HCT116 (cell line): Measurements from ENCODE around the gene PLEKHJ1. TPM values are rescaled to one million over a fixed set of nuclear protein-coding genes. Genes with fewer than 3 reads are reported as not detected.

Experiments
- ATAC-seq: fragments of 200-7000 bp; cut with Tn5 transposase; 2 replicates; pipeline ENCODE4 v1.9.1; 2020; ENCODE audit warnings: mild to moderate bottlenecking, moderate library complexity
- BruUV-seq: library from RNA; stranded (reverse); fragments of 400-500 nt; replicated peaks from 2 replicates; lab custom pipeline; 2021; lab: Mats Ljungman, UMichigan
- CTCF ChIA-PET: fragments of 300-600 bp; sonication (Branson Sonifier 250); formaldehyde crosslinking; loops from one replicate; lab custom pipeline; 2021; ENCODE audit warnings: antibody characterized with exemption; lab: Charles Lee
- POLR2A ChIA-PET: fragments of 300-600, 350-600 bp; sonication (Branson Sonifier 250); formaldehyde crosslinking; loops from one replicate; lab custom pipeline; 2021; ENCODE audit warnings: antibody characterized with exemption; lab: Charles Lee
- RAD21 ChIA-PET, 2 experiments: fragments of 300-600 bp; sonication (Branson Sonifier 250); formaldehyde crosslinking; loops; one replicate each; lab custom pipeline; 2023; ENCODE audit warnings: low total read pairs in 2 of 2; ENCODE audit not compliant: uncharacterized antibody in 2 of 2, unreplicated experiment in 2 of 2, low non-redundant PET in 1 of 2; lab: Charles Lee
- DNase-seq: peaks from one replicate; pipeline ENCODE4 v3.0.0-alpha.2; 2010; ENCODE audit warnings: low read depth, low spot score
- H2AFZ ChIP-seq: fragments of 200-600 bp; shearing (Covaris generic), sonication (generic); 2 replicates; pipeline ENCODE4 v1.6.1; 2017; ENCODE audit warnings: low read depth, mixed run types, mixed read lengths, antibody characterized with exemption, low read length; ENCODE audit not compliant: poor library complexity, severe bottlenecking
- H3K27ac ChIP-seq: 2 replicates; pipeline ENCODE4 v1.5.1; 2012; ENCODE audit warnings: low read depth, low read length
- H3K27me3 ChIP-seq: fragments of 200-600 bp; sonication (generic); 2 replicates; pipeline ENCODE4 v1.6.1; 2016; ENCODE audit warnings: mixed run types, low read length, mixed read lengths; ENCODE audit not compliant: insufficient read depth
- H3K36me3 ChIP-seq, 2 experiments: fragments of 200-500 bp in 1 of 2; fragments of 200-600 bp in 1 of 2; sonication (Bioruptor generic) in 1 of 2; sonication (generic) in 1 of 2; 2 replicates each; pipeline versions ENCODE4 v1.5.1 to v1.6.1; 2014 to 2016; ENCODE audit warnings: low read length in 2 of 2, inconsistent platforms in 1 of 2, mixed read lengths in 1 of 2, mixed run types in 1 of 2; ENCODE audit not compliant: insufficient read depth in 2 of 2, control insufficient read depth in 1 of 2
- H3K4me1 ChIP-seq, 2 experiments: fragments of 200-600 bp in 1 of 2; sonication (generic) in 1 of 2; 2 replicates each; pipeline versions ENCODE4 v1.5.1 to v1.6.1; 2012 to 2017; ENCODE audit warnings: low read length in 2 of 2, inconsistent platforms in 1 of 2, mild to moderate bottlenecking in 1 of 2, mixed read lengths in 1 of 2, mixed run types in 1 of 2, moderate library complexity in 1 of 2; ENCODE audit not compliant: insufficient read depth in 2 of 2, control insufficient read depth in 1 of 2
- H3K4me2 ChIP-seq: fragments of 200-600 bp; sonication (generic); 2 replicates; pipeline ENCODE4 v1.6.1; 2017; ENCODE audit warnings: mixed run types, low read length, mixed read lengths
- H3K4me3 ChIP-seq, 2 experiments: fragments of 200-600 bp in 1 of 2; sonication (generic) in 1 of 2; replicated peaks in 1 of 2; 2 replicates each; pipeline ENCODE4 v1.5.1; 2011 to 2016; ENCODE audit warnings: low read length in 2 of 2, control low read depth in 1 of 2, low read depth in 1 of 2, mild to moderate bottlenecking in 1 of 2, mixed read lengths in 1 of 2, mixed run types in 1 of 2
- H3K79me2 ChIP-seq: fragments of 200-600 bp; sonication (generic); 2 replicates; pipeline ENCODE4 v1.6.1; 2017; ENCODE audit warnings: mild to moderate bottlenecking, mixed run types, low read length, moderate library complexity, mixed read lengths; ENCODE audit not compliant: insufficient read depth
- H3K9ac ChIP-seq: fragments of 200-600 bp; sonication (generic); 2 replicates; pipeline ENCODE4 v1.6.1; 2016; ENCODE audit warnings: low read length, mixed read lengths
- H3K9me2 ChIP-seq: fragments of 200-600 bp; sonication (generic), shearing (Covaris generic); 2 replicates; pipeline ENCODE4 v1.6.1; 2017; ENCODE audit warnings: mixed run types, mild to moderate bottlenecking, moderate library complexity; ENCODE audit not compliant: insufficient read depth
- H3K9me3 ChIP-seq, 2 experiments: fragments of 200-500 bp in 1 of 2; fragments of 200-600 bp in 1 of 2; sonication (Bioruptor generic) in 1 of 2; sonication (generic) in 1 of 2; 2 replicates each; pipeline ENCODE4 v1.6.1; 2014 to 2017; ENCODE audit warnings: low read length in 2 of 2, mixed read lengths in 2 of 2, inconsistent platforms in 1 of 2, low read depth in 1 of 2, mild to moderate bottlenecking in 1 of 2, mixed run types in 1 of 2, moderate library complexity in 1 of 2; ENCODE audit not compliant: control insufficient read depth in 1 of 2, insufficient read depth in 1 of 2
- H4K20me1 ChIP-seq: fragments of 200-600 bp; sonication (generic), shearing (Covaris generic); 2 replicates; pipeline ENCODE4 v1.6.1; 2017; ENCODE audit warnings: mixed run types, mild to moderate bottlenecking, moderate library complexity; ENCODE audit not compliant: insufficient read depth
- CBX3 ChIP-seq: IDR thresholded peaks from 2 replicates; pipeline ENCODE4 v1.6.1; 2012; ENCODE audit warnings: low read depth
- CEBPB ChIP-seq: IDR thresholded peaks from 2 replicates; pipeline ENCODE4 v1.6.1; 2012; ENCODE audit warnings: low read depth
- EGR1 ChIP-seq: IDR thresholded peaks from 2 replicates; pipeline ENCODE4 v1.6.1; 2012; ENCODE audit warnings: low read depth
- EZH2 ChIP-seq: fragments of 200-600 bp; sonication (generic); IDR thresholded peaks from 2 replicates; pipeline ENCODE4 v1.6.1; 2017; ENCODE audit warnings: antibody characterized with exemption, mixed run types
- FOSL1 ChIP-seq: IDR thresholded peaks from 2 replicates; pipeline ENCODE4 v1.6.1; 2012; ENCODE audit warnings: low read depth
- POLR2A ChIP-seq: IDR thresholded peaks from 2 replicates; pipeline ENCODE4 v1.7.0; 2011; ENCODE audit warnings: borderline replicate concordance; ENCODE audit not compliant: insufficient read depth, insufficient read length; ENCODE audit errors: extremely low read depth
- POLR2AphosphoS5 ChIP-seq: IDR thresholded peaks from 2 replicates; pipeline ENCODE4 v1.6.1; 2011; ENCODE audit warnings: mild to moderate bottlenecking, low read depth, low read length, moderate library complexity
- SP1 ChIP-seq: IDR thresholded peaks from 2 replicates; pipeline ENCODE4 v1.6.1; 2012; ENCODE audit warnings: low read depth
- SRF ChIP-seq: IDR thresholded peaks from 2 replicates; pipeline ENCODE4 v1.6.1; 2012; ENCODE audit warnings: low read depth
- TCF7L2 ChIP-seq: IDR thresholded peaks from 2 replicates; pipeline ENCODE4 v1.7.0; 2011; ENCODE audit warnings: borderline replicate concordance, inconsistent platforms; ENCODE audit not compliant: insufficient read depth, insufficient read length; ENCODE audit errors: extremely low read depth
- YY1 ChIP-seq: IDR thresholded peaks from 2 replicates; pipeline ENCODE4 v1.6.1; 2011; ENCODE audit warnings: low read length, low read depth, moderate library complexity, mild to moderate bottlenecking; ENCODE audit not compliant: insufficient replicate concordance; ENCODE audit errors: extremely low read depth
- ZFX ChIP-seq: fragments of 450-650 bp; IDR thresholded peaks from 2 replicates; pipeline ENCODE4 v1.6.1; 2017
- ZNF274 ChIP-seq: fragments of 200-500 bp; sonication (Bioruptor generic); IDR thresholded peaks from 2 replicates; pipeline ENCODE4 v1.6.1; 2014; ENCODE audit warnings: mild to moderate bottlenecking, low read depth, low read length, inconsistent platforms
- intact Hi-C: fragments of 100-400 bp; cut with micrococcal nuclease; formaldehyde crosslinking; loops from 2 replicates; pipeline ENCODE4 v1.10.0; 2022
- total RNA-seq: library from RNA; stranded (reverse); gene quantifications from one replicate; pipeline ENCODE4 v1.2.1, GENCODE V29; 2021; ENCODE audit not compliant: unreplicated experiment
- TF ChIP-seq, protein P1 (sequence below): IDR thresholded peaks from 2 replicates; pipeline ENCODE4 v1.6.1; 2011; ENCODE audit warnings: mild to moderate bottlenecking, low read length, moderate library complexity; ENCODE audit not compliant: insufficient replicate concordance; ENCODE audit errors: extremely low read depth
- TF ChIP-seq, protein P2 (sequence below): IDR thresholded peaks from 2 replicates; pipeline ENCODE4 v1.6.1; 2012
- TF ChIP-seq, protein P3 (sequence below): IDR thresholded peaks from 2 replicates; pipeline ENCODE4 v1.6.1; 2012; ENCODE audit warnings: low read depth

The PLEKHJ1 gene
- total RNA-seq, 1 experiment from 2014 or later = 88.2 TPM

DNA sequence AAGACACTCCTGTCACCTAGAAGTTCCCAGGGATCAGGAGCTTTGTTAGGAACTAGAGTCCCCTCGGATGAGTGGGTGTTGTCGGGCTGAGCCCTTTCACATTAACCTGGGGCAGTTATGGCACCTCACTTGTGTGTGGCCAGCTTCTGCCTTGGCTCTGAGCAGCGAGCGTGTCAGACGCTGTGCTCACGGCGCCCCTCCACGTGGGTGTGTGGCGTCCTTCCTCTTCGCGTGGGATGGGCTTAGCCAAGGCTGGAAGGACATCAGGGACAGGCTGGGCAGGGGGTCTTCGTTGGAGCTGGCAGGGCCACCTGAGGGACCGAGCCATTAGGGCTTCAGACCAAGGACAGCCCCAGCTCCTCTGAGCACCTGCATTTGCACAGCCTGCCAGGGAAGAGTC, 49.0 kb downstream of the PLEKHJ1 start:
- H3K9ac ChIP-seq = no peak overlapping the region
- TF ChIP-seq EGR1 = no peak
- no peak for TF ChIP-seq EZH2
- TF ChIP-seq ZNF274 = no peak
- no peak for TF ChIP-seq YY1
- TF ChIP-seq SP1 = no peak
- no peak for TF ChIP-seq ZFX
- TF ChIP-seq CBX3 = no peak
- no peak for TF ChIP-seq FOSL1
- TF ChIP-seq POLR2A = no peak
- TF ChIP-seq, protein P1, sequence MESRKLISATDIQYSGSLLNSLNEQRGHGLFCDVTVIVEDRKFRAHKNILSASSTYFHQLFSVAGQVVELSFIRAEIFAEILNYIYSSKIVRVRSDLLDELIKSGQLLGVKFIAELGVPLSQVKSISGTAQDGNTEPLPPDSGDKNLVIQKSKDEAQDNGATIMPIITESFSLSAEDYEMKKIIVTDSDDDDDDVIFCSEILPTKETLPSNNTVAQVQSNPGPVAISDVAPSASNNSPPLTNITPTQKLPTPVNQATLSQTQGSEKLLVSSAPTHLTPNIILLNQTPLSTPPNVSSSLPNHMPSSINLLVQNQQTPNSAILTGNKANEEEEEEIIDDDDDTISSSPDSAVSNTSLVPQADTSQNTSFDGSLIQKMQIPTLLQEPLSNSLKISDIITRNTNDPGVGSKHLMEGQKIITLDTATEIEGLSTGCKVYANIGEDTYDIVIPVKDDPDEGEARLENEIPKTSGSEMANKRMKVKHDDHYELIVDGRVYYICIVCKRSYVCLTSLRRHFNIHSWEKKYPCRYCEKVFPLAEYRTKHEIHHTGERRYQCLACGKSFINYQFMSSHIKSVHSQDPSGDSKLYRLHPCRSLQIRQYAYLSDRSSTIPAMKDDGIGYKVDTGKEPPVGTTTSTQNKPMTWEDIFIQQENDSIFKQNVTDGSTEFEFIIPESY = no peak
- no peak for TF ChIP-seq CEBPB
- no peak for TF ChIP-seq TCF7L2
- TF ChIP-seq, protein P2, sequence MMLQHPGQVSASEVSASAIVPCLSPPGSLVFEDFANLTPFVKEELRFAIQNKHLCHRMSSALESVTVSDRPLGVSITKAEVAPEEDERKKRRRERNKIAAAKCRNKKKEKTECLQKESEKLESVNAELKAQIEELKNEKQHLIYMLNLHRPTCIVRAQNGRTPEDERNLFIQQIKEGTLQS = no peak
- no peak for TF ChIP-seq SRF
- TF ChIP-seq POLR2AphosphoS5 = no peak
- TF ChIP-seq, protein P3, sequence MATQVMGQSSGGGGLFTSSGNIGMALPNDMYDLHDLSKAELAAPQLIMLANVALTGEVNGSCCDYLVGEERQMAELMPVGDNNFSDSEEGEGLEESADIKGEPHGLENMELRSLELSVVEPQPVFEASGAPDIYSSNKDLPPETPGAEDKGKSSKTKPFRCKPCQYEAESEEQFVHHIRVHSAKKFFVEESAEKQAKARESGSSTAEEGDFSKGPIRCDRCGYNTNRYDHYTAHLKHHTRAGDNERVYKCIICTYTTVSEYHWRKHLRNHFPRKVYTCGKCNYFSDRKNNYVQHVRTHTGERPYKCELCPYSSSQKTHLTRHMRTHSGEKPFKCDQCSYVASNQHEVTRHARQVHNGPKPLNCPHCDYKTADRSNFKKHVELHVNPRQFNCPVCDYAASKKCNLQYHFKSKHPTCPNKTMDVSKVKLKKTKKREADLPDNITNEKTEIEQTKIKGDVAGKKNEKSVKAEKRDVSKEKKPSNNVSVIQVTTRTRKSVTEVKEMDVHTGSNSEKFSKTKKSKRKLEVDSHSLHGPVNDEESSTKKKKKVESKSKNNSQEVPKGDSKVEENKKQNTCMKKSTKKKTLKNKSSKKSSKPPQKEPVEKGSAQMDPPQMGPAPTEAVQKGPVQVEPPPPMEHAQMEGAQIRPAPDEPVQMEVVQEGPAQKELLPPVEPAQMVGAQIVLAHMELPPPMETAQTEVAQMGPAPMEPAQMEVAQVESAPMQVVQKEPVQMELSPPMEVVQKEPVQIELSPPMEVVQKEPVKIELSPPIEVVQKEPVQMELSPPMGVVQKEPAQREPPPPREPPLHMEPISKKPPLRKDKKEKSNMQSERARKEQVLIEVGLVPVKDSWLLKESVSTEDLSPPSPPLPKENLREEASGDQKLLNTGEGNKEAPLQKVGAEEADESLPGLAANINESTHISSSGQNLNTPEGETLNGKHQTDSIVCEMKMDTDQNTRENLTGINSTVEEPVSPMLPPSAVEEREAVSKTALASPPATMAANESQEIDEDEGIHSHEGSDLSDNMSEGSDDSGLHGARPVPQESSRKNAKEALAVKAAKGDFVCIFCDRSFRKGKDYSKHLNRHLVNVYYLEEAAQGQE = no peak
- intact Hi-C loops = no loop called here
- peaks cover 24 to 45% of the 10 kb centered on the region in 2 experiments; a peak in 3 of 4 replicates for H3K36me3 ChIP-seq
- no peak for DNase-seq
- RAD21 ChIA-PET = no interaction called here
- no peak overlapping the region for H3K4me3 ChIP-seq
- no peaks in the 10 kb centered on the region for H4K20me1 ChIP-seq
- no peaks in the 10 kb centered on the region for H3K9me2 ChIP-seq
- no peak overlapping the region for H3K4me2 ChIP-seq
- no peaks in the 10 kb centered on the region for H3K4me1 ChIP-seq
- no peaks in the 10 kb centered on the region for H3K9me3 ChIP-seq
- CTCF ChIA-PET = no interaction called here
- peaks cover 82% of the 10 kb centered on the region for H3K79me2 ChIP-seq
- H2AFZ ChIP-seq = no peak overlapping the region
- no peak overlapping the region for H3K27ac ChIP-seq
- no TSS peak for BruUV-seq
- POLR2A ChIA-PET = no interaction called here
- ATAC-seq = no peak
- no peaks in the 10 kb centered on the region for H3K27me3 ChIP-seq
